K562 (cell line): ENCODE measurements around the gene MYO15B. TPM values are rescaled to one million over a fixed set of nuclear protein-coding genes. Genes with fewer than 3 reads are reported as not detected.
A peak's percentile ranks its signal among the peaks of the same experiment; 100 is the strongest.

Experiments
- ATAC-seq: fragments of 200-7000 bp; cut with Tn5 transposase; 3 replicates; pipeline ENCODE4 v1.9.1; 2020; ENCODE audit warnings: moderate library complexity
- BruUV-seq: library from RNA; stranded (reverse); fragments of 400-500 nt; replicated peaks from 2 replicates; lab custom pipeline; 2021; lab: Mats Ljungman, UMichigan
- CTCF ChIA-PET: fragments of 300-600 bp; formaldehyde crosslinking; extraction: SDS; loops from one replicate; lab custom pipeline; 2021; ENCODE audit warnings: low intra/inter-chr PET ratio; lab: Yijun Ruan, JAX
- POLR2A ChIA-PET: fragments of 300-600, 350-650 bp; sonication (Branson Sonifier 250); formaldehyde crosslinking; extraction: SDS; loops from one replicate; lab custom pipeline; 2021; ENCODE audit warnings: antibody characterized with exemption, inconsistent platforms; lab: Yijun Ruan, JAX
- DNase-seq, 4 experiments: peaks; one replicate each; pipeline versions ENCODE4 v3.0.0 to v3.0.0-alpha.2; 2011 to 2018; ENCODE audit warnings: low spot score in 3 of 4, mixed read lengths in 3 of 4; ENCODE audit errors: extremely low read depth in 1 of 4
- FAIRE-seq: peaks from 2 replicates; lab custom pipeline; 2011; peaks lifted over from hg19 to GRCh38; lab: Jason Lieb, UNC
- H2AFZ ChIP-seq: 2 replicates; pipeline ENCODE4 v1.6.0; 2011; ENCODE audit warnings: low read depth, low read length, control low read depth, inconsistent platforms
- H3K27ac ChIP-seq: fragments of 200-600 bp; 3 replicates; pipeline ENCODE4 v1.8.0; 2011; ENCODE audit warnings: low read depth, mild to moderate bottlenecking, control low read depth, inconsistent platforms, low read length, moderate library complexity, mixed read lengths; ENCODE audit errors: extremely low read depth
- H3K27me3 ChIP-seq, 2 experiments: fragments of 300-600 bp in 1 of 2; 2 replicates in 1 of 2; 3 replicates in 1 of 2; pipeline versions ENCODE4 v1.6.0 to v1.8.0; 2011; ENCODE audit warnings: inconsistent platforms in 2 of 2, low read length in 2 of 2, mild to moderate bottlenecking in 1 of 2, mixed read lengths in 1 of 2, moderate library complexity in 1 of 2; ENCODE audit not compliant: control insufficient read depth in 2 of 2, insufficient read depth in 2 of 2
- H3K36me3 ChIP-seq: fragments of 300-600 bp; 3 replicates; pipeline ENCODE4 v1.8.0; 2011; ENCODE audit warnings: mild to moderate bottlenecking, low read length, inconsistent platforms; ENCODE audit not compliant: control insufficient read depth, insufficient read depth
- H3K4me1 ChIP-seq, 2 experiments: fragments of 200-600 bp in 1 of 2; replicated peaks in 1 of 2; 2 replicates in 1 of 2; 3 replicates in 1 of 2; pipeline versions ENCODE4 v1.5.1 to v1.8.0; 2011; ENCODE audit warnings: inconsistent platforms in 2 of 2, low read length in 2 of 2, mild to moderate bottlenecking in 1 of 2, mixed read lengths in 1 of 2, moderate library complexity in 1 of 2; ENCODE audit not compliant: control insufficient read depth in 2 of 2, insufficient read depth in 2 of 2
- H3K4me2 ChIP-seq: 2 replicates; pipeline ENCODE4 v1.6.1; 2011; ENCODE audit warnings: low read length, control low read depth, inconsistent platforms, mixed read lengths; ENCODE audit not compliant: insufficient read depth
- H3K4me3 ChIP-seq: fragments of 200-600 bp; sonication (generic), shearing (Covaris generic); 2 replicates; pipeline ENCODE4 v1.5.1; 2016; ENCODE audit warnings: control low read depth, inconsistent platforms
- H3K79me2 ChIP-seq: fragments of 200-600 bp; 3 replicates; pipeline ENCODE4 v1.8.0; 2011; ENCODE audit warnings: low read length, inconsistent platforms; ENCODE audit not compliant: control insufficient read depth, insufficient read depth
- H3K9ac ChIP-seq, 2 experiments: 2 replicates each; pipeline versions ENCODE4 v1.6.0 to v1.6.1; 2011; ENCODE audit warnings: low read depth in 2 of 2, low read length in 2 of 2, control low read depth in 1 of 2, inconsistent platforms in 1 of 2, mild to moderate bottlenecking in 1 of 2, mixed read lengths in 1 of 2; ENCODE audit not compliant: insufficient read depth in 1 of 2
- H3K9me1 ChIP-seq: one replicate; pipeline ENCODE4 v1.6.0; 2011; ENCODE audit warnings: inconsistent platforms, mild to moderate bottlenecking, low read length, moderate library complexity; ENCODE audit not compliant: control insufficient read depth, insufficient read depth
- H3K9me3 ChIP-seq: replicated peaks from 2 replicates; pipeline ENCODE4 v1.5.1; 2011; ENCODE audit warnings: low read depth, low read length, inconsistent platforms; ENCODE audit not compliant: control insufficient read depth, insufficient read depth
- H4K20me1 ChIP-seq: replicated peaks from 2 replicates; pipeline ENCODE4 v1.6.1; 2011; ENCODE audit warnings: low read length, inconsistent platforms, mixed read lengths; ENCODE audit not compliant: control insufficient read depth, insufficient read depth
- BRD4 ChIP-seq: fragments of 200-600 bp; sonication (generic); IDR thresholded peaks from 2 replicates; pipeline ENCODE4 v1.6.1; 2017; ENCODE audit warnings: inconsistent platforms
- ETV5 ChIP-seq: sonication (generic); formaldehyde crosslinking; IDR thresholded peaks from 2 replicates; pipeline ENCODE4 v1.4.0; 2020; ENCODE audit warnings: low read depth, mild to moderate bottlenecking, missing genetic modification reagents
- RREB1 ChIP-seq: fragments of 250-450 bp; sonication (Bioruptor Pico); IDR thresholded peaks from 2 replicates; pipeline ENCODE4 v1.4.0; 2020
- RUNX1 ChIP-seq: sonication (generic); IDR thresholded peaks from 2 replicates; pipeline ENCODE4 v1.6.1; 2016; ENCODE audit warnings: antibody characterized with exemption, low read depth
- ZNF561 ChIP-seq: fragments of 450-650 bp; formaldehyde crosslinking; conservative IDR thresholded peaks from 2 replicates; pipeline ENCODE4 v1.4.0; 2020; ENCODE audit warnings: mild to moderate bottlenecking, moderate library complexity
- WGBS: fragments of 100-300 bp; shearing (Covaris generic); methylation state at CpG from one replicate; pipeline ENCODE4 v1.1.6; 2016; ENCODE audit warnings: low coverage, mixed read lengths; ENCODE audit not compliant: insufficient coverage; ENCODE audit errors: missing lambda C conversion rate; 5-methylcytosine and 5-hydroxymethylcytosine counted together
- in situ Hi-C: fragments of 300-500 bp; cut with MboI; formaldehyde crosslinking; loops from 4 replicates; pipeline ENCODE4 v1.15.0; 2018; ENCODE audit warnings: inconsistent platforms, mixed read lengths
- intact Hi-C: fragments of 100-400 bp; cut with micrococcal nuclease; formaldehyde crosslinking; loops from 2 replicates; pipeline ENCODE4 v1.14.2; 2022
- polyA plus RNA-seq, 8 experiments: library from polyadenylated mRNA; depleted of rRNA in 4 of 8; stranded (reverse) in 5 of 8; unstranded in 3 of 8; fragments of >200 nt; fragmentation: Nextera tagmentation in 2 of 8; fragmentation: Illumina TruSeq in 1 of 8; extraction: Ambion mirVana in 2 of 8; extraction: Trizol in 1 of 8; gene quantifications; 2 replicates each; pipeline versions ENCODE4 v1.2.1 to v1.2.3, GENCODE V29; 2011 to 2014; ENCODE audit warnings: inconsistent platforms in 1 of 8, missing spikeins in 1 of 8
- total RNA-seq, 7 experiments: library from RNA; depleted of rRNA in 6 of 7; stranded (reverse); fragments of >200 nt in 6 of 7; fragmentation: Illumina TruSeq in 2 of 7; extraction: Trizol in 2 of 7; gene quantifications; 2 replicates each; pipeline versions ENCODE4 v1.2.1 to v1.2.3, GENCODE V29; 2011 to 2021; ENCODE audit warnings: low replicate concordance in 1 of 7
- TF ChIP-seq, protein P1 (sequence below): sonication (generic); formaldehyde crosslinking; IDR thresholded peaks from 2 replicates; pipeline ENCODE4 v1.8.0; 2023; ENCODE audit warnings: missing genetic modification reagents, mild to moderate bottlenecking, borderline replicate concordance

The MYO15B gene
- total and polyA plus RNA-seq, 9 of the 15 experiments (the other 6 are each of a cell fraction or from before 2014, with no cell fraction given): 0.05 to 3.1 (median 0.83) TPM; not detected in 2

GRCh38 chr17:75564195-75564594, 23.4 kb upstream of the MYO15B start:
- peaks cover 0 to 18% of the 10 kb centered on the region in 2 experiments; a peak in 2 of 5 replicates for H3K4me1 ChIP-seq
- H3K9ac ChIP-seq: peak overlapping the region in 1 of 2 experiments; percentile 26; a peak in 1 of 4 replicates
- no peak for ATAC-seq
- in situ Hi-C loops (no loop called here), intact Hi-C loops (no loop called here)
- FAIRE-seq: no peak
- 91% methylated on average over 9 of the region's 11 CpGs for WGBS
- H3K4me2 ChIP-seq: no peak overlapping the region
- H4K20me1 ChIP-seq: no peaks in the 10 kb centered on the region
- no peak for DNase-seq
- CTCF ChIA-PET: no interaction called here
- BruUV-seq: no TSS peak
- H3K9me3 ChIP-seq: no peaks in the 10 kb centered on the region
- no peaks in the 10 kb centered on the region for H3K9me1 ChIP-seq
- no peak overlapping the region for H3K27ac ChIP-seq
- no peaks in the 10 kb centered on the region for H3K27me3 ChIP-seq
- H2AFZ ChIP-seq: no peak overlapping the region
- no peak overlapping the region for H3K4me3 ChIP-seq
- POLR2A ChIA-PET: interaction anchor here (0.9 to 1.7 kb wide), 2 partner anchors 11 to 30 kb away, joined by 3 to 5 read pairs; no protein-coding TSS in a partner anchor
- H3K36me3 ChIP-seq: peaks cover 13% of the 10 kb centered on the region; the same call in 1 of the 3 replicates
- no peaks in the 10 kb centered on the region for H3K79me2 ChIP-seq
- TF ChIP-seq RUNX1: no peak
- TF ChIP-seq BRD4: no peak
- no peak for TF ChIP-seq ZNF561 (CRISPR knock-in tag)
- TF ChIP-seq, protein P1, sequence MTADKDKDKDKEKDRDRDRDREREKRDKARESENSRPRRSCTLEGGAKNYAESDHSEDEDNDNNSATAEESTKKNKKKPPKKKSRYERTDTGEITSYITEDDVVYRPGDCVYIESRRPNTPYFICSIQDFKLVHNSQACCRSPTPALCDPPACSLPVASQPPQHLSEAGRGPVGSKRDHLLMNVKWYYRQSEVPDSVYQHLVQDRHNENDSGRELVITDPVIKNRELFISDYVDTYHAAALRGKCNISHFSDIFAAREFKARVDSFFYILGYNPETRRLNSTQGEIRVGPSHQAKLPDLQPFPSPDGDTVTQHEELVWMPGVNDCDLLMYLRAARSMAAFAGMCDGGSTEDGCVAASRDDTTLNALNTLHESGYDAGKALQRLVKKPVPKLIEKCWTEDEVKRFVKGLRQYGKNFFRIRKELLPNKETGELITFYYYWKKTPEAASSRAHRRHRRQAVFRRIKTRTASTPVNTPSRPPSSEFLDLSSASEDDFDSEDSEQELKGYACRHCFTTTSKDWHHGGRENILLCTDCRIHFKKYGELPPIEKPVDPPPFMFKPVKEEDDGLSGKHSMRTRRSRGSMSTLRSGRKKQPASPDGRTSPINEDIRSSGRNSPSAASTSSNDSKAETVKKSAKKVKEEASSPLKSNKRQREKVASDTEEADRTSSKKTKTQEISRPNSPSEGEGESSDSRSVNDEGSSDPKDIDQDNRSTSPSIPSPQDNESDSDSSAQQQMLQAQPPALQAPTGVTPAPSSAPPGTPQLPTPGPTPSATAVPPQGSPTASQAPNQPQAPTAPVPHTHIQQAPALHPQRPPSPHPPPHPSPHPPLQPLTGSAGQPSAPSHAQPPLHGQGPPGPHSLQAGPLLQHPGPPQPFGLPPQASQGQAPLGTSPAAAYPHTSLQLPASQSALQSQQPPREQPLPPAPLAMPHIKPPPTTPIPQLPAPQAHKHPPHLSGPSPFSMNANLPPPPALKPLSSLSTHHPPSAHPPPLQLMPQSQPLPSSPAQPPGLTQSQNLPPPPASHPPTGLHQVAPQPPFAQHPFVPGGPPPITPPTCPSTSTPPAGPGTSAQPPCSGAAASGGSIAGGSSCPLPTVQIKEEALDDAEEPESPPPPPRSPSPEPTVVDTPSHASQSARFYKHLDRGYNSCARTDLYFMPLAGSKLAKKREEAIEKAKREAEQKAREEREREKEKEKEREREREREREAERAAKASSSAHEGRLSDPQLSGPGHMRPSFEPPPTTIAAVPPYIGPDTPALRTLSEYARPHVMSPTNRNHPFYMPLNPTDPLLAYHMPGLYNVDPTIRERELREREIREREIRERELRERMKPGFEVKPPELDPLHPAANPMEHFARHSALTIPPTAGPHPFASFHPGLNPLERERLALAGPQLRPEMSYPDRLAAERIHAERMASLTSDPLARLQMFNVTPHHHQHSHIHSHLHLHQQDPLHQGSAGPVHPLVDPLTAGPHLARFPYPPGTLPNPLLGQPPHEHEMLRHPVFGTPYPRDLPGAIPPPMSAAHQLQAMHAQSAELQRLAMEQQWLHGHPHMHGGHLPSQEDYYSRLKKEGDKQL (CRISPR knock-in tag): no peak
- no peak for TF ChIP-seq ETV5 (CRISPR knock-in tag)
- no peak for TF ChIP-seq RREB1 (CRISPR knock-in tag)
